Brain microvascular endothelial cell (primary cell): ENCODE results near the gene PAQR8.

Experiments
- DNase-seq: peaks from one replicate; pipeline ENCODE4 v3.0.0-alpha.2; 2020
- H3K27ac ChIP-seq: fragments of 250-450 bp; sonication (Bioruptor Pico); 2 replicates; pipeline ENCODE4 v1.5.1; 2020; ENCODE audit warnings: mild to moderate bottlenecking, moderate library complexity
- H3K27me3 ChIP-seq: fragments of 250-450 bp; sonication (Bioruptor Pico); replicated peaks from 2 replicates; pipeline ENCODE4 v1.5.1; 2020; ENCODE audit warnings: mild to moderate bottlenecking
- H3K36me3 ChIP-seq: fragments of 250-450 bp; sonication (Bioruptor Pico); replicated peaks from 2 replicates; pipeline ENCODE4 v1.5.1; 2020; ENCODE audit warnings: mild to moderate bottlenecking
- H3K4me3 ChIP-seq: 2 replicates; pipeline ENCODE4 v1.5.1; 2011; ENCODE audit warnings: low read depth, mild to moderate bottlenecking, control low read depth, low read length, moderate library complexity
- CTCF ChIP-seq: IDR thresholded peaks from 2 replicates; pipeline ENCODE4 v1.5.1; 2011; ENCODE audit warnings: low read depth, mild to moderate bottlenecking, moderate library complexity, low read length, control low read depth, inconsistent platforms; ENCODE audit errors: missing control alignments
- in situ Hi-C: cut with HindIII; loops from 2 replicates; pipeline ENCODE4 v1.10.0; 2017; ENCODE audit warnings: low sequenced_read_pairs, low pct_ligation_motif_present

Gene PAQR8

GRCh38 chr6:52360601-52361413, 1.1 kb upstream of the PAQR8 start:
- in situ Hi-C loops: no loop called here
- TF ChIP-seq CTCF: no peak
- no peak for DNase-seq

GRCh38 chr6:52361414-52361944, 472 bp upstream of the PAQR8 start:
- in situ Hi-C loops: no loop called here
- no peaks in the 10 kb centered on the region for H3K36me3 ChIP-seq
- DNase-seq: no peak
- H3K27ac ChIP-seq: no peak overlapping the region
- H3K4me3 ChIP-seq: peak overlapping the region; percentile 80
- TF ChIP-seq CTCF: no peak
- H3K27me3 ChIP-seq: no peaks in the 10 kb centered on the region

More at GRCh38 chr6:52360601-52361413, 1.1 kb upstream of the PAQR8 start:
- H3K36me3 ChIP-seq: no peaks in the 10 kb centered on the region
- no peak overlapping the region for H3K27ac ChIP-seq
- no peak overlapping the region for H3K4me3 ChIP-seq
- no peaks in the 10 kb centered on the region for H3K27me3 ChIP-seq

- DNase-seq: peak; percentile 6
- no peaks in the 10 kb centered on the region for H3K36me3 ChIP-seq
- peak overlapping the region; percentile 80 for H3K4me3 ChIP-seq
- TF ChIP-seq CTCF: peak; percentile 12
- in situ Hi-C loops: no loop called here
- peak overlapping the region; percentile 22 for H3K27ac ChIP-seq
- no peaks in the 10 kb centered on the region for H3K27me3 ChIP-seq
Measured at GRCh38 chr6:52362443-52363227, 684 bp downstream of the PAQR8 start.

GRCh38 chr6:52363228-52363867, 1.4 kb downstream of the PAQR8 start:
- TF ChIP-seq CTCF: no peak
- H3K27ac ChIP-seq: no peak overlapping the region
- no peaks in the 10 kb centered on the region for H3K36me3 ChIP-seq

GRCh38 chr6:52364480-52365166, 2.7 kb downstream of the PAQR8 start:
- no peak overlapping the region for H3K27ac ChIP-seq

More at GRCh38 chr6:52363228-52363867, 1.4 kb downstream of the PAQR8 start:
- peak overlapping the region; percentile 80 for H3K4me3 ChIP-seq
- no peaks in the 10 kb centered on the region for H3K27me3 ChIP-seq
- DNase-seq: no peak
- in situ Hi-C loops: no loop called here

More at GRCh38 chr6:52364480-52365166, 2.7 kb downstream of the PAQR8 start:
- Histone ChIP-seq H3K4me3 (no peak overlapping the region), H3K27me3 (no peaks in the 10 kb centered on the region), H3K36me3 (no peaks in the 10 kb centered on the region)
- TF ChIP-seq CTCF: no peak
- DNase-seq: no peak
- in situ Hi-C loops: no loop called here
